ENCODE data around the gene AP2M1.
"Not testable (repeated sequence)": the region's sequence is repeated elsewhere in the genome, so short reads cannot be mapped to it uniquely, and the experiment has no call there.

AP2M1 gene

GRCh38 chr3:184142199-184142598 lies 32.5 kb upstream of the AP2M1 start:
- Histone ChIP-seq H3K36me3 (ENCODE audit: control insufficient read depth, insufficient read depth, low read length) (peaks cover 23% of the 10 kb centered on the region), H3K4me1 (ENCODE audit: control insufficient read depth, insufficient read depth, low read length) (no peaks in the 10 kb centered on the region), H3K27me3 (ENCODE audit: control insufficient read depth, insufficient read depth, low read length, poor library complexity, severe bottlenecking) (no peaks in the 10 kb centered on the region), H3K4me3 (ENCODE audit: insufficient read depth, low read depth, low read length) (no peak overlapping the region), H3K27ac (ENCODE audit: insufficient read depth, low read depth, low read length, poor library complexity, severe bottlenecking) (no peak overlapping the region), H3K9me3 (ENCODE audit: control insufficient read depth, low read length) (no peaks in the 10 kb centered on the region)
- 96 to 97% methylated on average over 7 of the region's 7 CpGs for WGBS, 2 experiments

- no peak overlapping the region for H3K4me3 ChIP-seq (ENCODE audit: insufficient read depth, low read depth, low read length)
- no peaks in the 10 kb centered on the region for H3K27me3 ChIP-seq (ENCODE audit: control insufficient read depth, insufficient read depth, low read length, poor library complexity, severe bottlenecking)
- H3K36me3 ChIP-seq (ENCODE audit: control insufficient read depth, insufficient read depth, low read length) = peaks cover 23% of the 10 kb centered on the region
- H3K27ac ChIP-seq (ENCODE audit: insufficient read depth, low read depth, low read length, poor library complexity, severe bottlenecking) = no peak overlapping the region
- WGBS, 2 experiments = 91 to 94% methylated on average over 3 of the region's 3 CpGs
- no peaks in the 10 kb centered on the region for H3K4me1 ChIP-seq (ENCODE audit: control insufficient read depth, insufficient read depth, low read length)
- no peaks in the 10 kb centered on the region for H3K9me3 ChIP-seq (ENCODE audit: control insufficient read depth, low read length)
These were observed 31.3 kb upstream of the AP2M1 start for GRCh38 chr3:184143327-184143726.

DNA sequence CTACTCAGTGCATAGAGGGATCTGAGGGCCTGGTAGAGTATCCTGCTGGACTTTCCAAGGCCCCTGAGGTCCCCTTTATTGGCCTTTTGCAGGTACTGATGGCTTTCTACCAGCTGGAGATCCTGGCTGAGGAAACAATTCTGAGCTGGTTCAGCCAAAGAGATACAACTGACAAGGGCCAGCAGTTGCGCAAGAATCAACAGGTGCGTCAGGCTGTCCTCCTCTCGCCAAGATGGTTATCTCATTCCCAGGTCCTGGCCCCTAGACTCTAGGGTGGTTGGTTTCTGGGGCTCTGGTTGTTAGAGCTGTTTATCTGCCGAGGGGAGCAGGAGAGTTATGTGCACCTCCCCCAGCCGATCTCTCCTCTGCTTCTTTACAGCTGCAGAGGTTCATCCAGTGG lies 30.1 kb upstream of the AP2M1 start:
- H3K36me3 ChIP-seq (ENCODE audit: control insufficient read depth, insufficient read depth, low read length) = peaks cover 23% of the 10 kb centered on the region
- H3K4me3 ChIP-seq (ENCODE audit: insufficient read depth, low read depth, low read length) = no peak overlapping the region
- H3K27me3 ChIP-seq (ENCODE audit: control insufficient read depth, insufficient read depth, low read length, poor library complexity, severe bottlenecking) = no peaks in the 10 kb centered on the region
- 94 to 95% methylated on average over 5 of the region's 5 CpGs for WGBS, 2 experiments
- no peak overlapping the region for H3K27ac ChIP-seq (ENCODE audit: insufficient read depth, low read depth, low read length, poor library complexity, severe bottlenecking)
- H3K9me3 ChIP-seq (ENCODE audit: control insufficient read depth, low read length) = no peaks in the 10 kb centered on the region
- no peaks in the 10 kb centered on the region for H3K4me1 ChIP-seq (ENCODE audit: control insufficient read depth, insufficient read depth, low read length)

DNA sequence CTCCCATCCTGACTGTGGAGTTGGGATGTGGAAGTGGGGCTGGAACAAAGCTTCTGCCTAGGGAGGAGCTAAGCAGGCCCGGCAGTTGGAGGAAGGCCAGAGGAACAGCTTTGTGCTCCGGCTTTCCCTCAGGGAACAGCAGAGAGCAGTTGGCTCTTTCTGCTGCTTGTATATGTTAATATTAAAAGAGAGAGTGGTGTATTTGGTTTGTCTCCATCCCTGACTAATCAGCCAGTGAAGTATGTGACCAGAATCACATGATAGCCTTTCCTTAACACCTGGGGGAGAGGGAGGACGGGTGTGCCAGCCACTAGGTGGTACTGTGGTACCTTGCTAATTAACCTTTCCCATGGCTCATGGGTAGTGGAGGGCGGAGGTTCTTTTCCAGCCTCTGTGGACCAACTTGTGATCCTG lies 29.5 kb upstream of the AP2M1 start:
- WGBS, 2 experiments = 82 to 86% methylated on average over 4 of the region's 4 CpGs
- Histone ChIP-seq H3K4me1 (ENCODE audit: control insufficient read depth, insufficient read depth, low read length) (no peaks in the 10 kb centered on the region), H3K9me3 (ENCODE audit: control insufficient read depth, low read length) (no peaks in the 10 kb centered on the region), H3K27ac (ENCODE audit: insufficient read depth, low read depth, low read length, poor library complexity, severe bottlenecking) (no peak overlapping the region), H3K27me3 (ENCODE audit: control insufficient read depth, insufficient read depth, low read length, poor library complexity, severe bottlenecking) (no peaks in the 10 kb centered on the region), H3K36me3 (ENCODE audit: control insufficient read depth, insufficient read depth, low read length) (peaks cover 23% of the 10 kb centered on the region), H3K4me3 (ENCODE audit: insufficient read depth, low read depth, low read length) (no peak overlapping the region)

GRCh38 chr3:184145751-184146270 lies 28.8 kb upstream of the AP2M1 start:
- Histone ChIP-seq H3K9me3 (ENCODE audit: control insufficient read depth, low read length) (no peaks in the 10 kb centered on the region), H3K36me3 (ENCODE audit: control insufficient read depth, insufficient read depth, low read length) (peaks cover 23% of the 10 kb centered on the region), H3K4me1 (ENCODE audit: control insufficient read depth, insufficient read depth, low read length) (no peaks in the 10 kb centered on the region), H3K27me3 (ENCODE audit: control insufficient read depth, insufficient read depth, low read length, poor library complexity, severe bottlenecking) (no peaks in the 10 kb centered on the region), H3K27ac (ENCODE audit: insufficient read depth, low read depth, low read length, poor library complexity, severe bottlenecking) (no peak overlapping the region), H3K4me3 (ENCODE audit: insufficient read depth, low read depth, low read length) (no peak overlapping the region)
- WGBS, 2 experiments = 91 to 93% methylated on average over 8 of the region's 8 CpGs

GRCh38 chr3:184148076-184148475 lies 26.6 kb upstream of the AP2M1 start:
- H3K27me3 ChIP-seq (ENCODE audit: control insufficient read depth, insufficient read depth, low read length, poor library complexity, severe bottlenecking) = no peaks in the 10 kb centered on the region
- H3K4me1 ChIP-seq (ENCODE audit: control insufficient read depth, insufficient read depth, low read length) = no peaks in the 10 kb centered on the region
- WGBS, 2 experiments = 95 to 98% methylated on average over 3 of the region's 3 CpGs
- H3K9me3 ChIP-seq (ENCODE audit: control insufficient read depth, low read length) = no peaks in the 10 kb centered on the region
- H3K4me3 ChIP-seq (ENCODE audit: insufficient read depth, low read depth, low read length) = no peak overlapping the region
- peaks cover 22% of the 10 kb centered on the region for H3K36me3 ChIP-seq (ENCODE audit: control insufficient read depth, insufficient read depth, low read length)
- no peak overlapping the region for H3K27ac ChIP-seq (ENCODE audit: insufficient read depth, low read depth, low read length, poor library complexity, severe bottlenecking)

GRCh38 chr3:184149123-184149522 lies 25.5 kb upstream of the AP2M1 start:
- WGBS, 2 experiments = 90 to 93% methylated on average over 6 of the region's 6 CpGs

DNA sequence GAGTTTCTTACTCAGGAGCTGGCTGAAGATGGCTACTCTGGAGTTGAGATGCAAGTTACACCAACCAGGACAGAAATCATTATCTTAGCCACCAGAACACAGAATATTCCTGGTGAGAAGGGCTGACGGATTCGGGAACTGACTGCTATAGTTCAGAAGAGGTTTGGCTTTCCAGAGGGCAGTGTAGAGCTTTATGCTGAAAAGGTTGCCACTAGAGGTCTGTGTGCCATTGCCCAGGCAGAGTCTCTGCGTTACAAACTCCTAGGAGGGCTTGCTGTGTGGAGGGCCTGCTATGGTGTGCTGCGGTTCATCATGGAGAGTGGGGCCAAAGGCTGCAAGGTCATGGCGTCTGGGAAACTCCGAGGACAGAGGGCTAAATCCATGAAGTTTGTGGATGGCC lies 24.9 kb upstream of the AP2M1 start:
- not testable (repeated sequence) for H3K9me3 ChIP-seq (ENCODE audit: control insufficient read depth, low read length); H3K27me3 ChIP-seq (ENCODE audit: control insufficient read depth, insufficient read depth, low read length, poor library complexity, severe bottlenecking); H3K36me3 ChIP-seq (ENCODE audit: control insufficient read depth, insufficient read depth, low read length); H3K27ac ChIP-seq (ENCODE audit: insufficient read depth, low read depth, low read length, poor library complexity, severe bottlenecking); H3K4me1 ChIP-seq (ENCODE audit: control insufficient read depth, insufficient read depth, low read length); H3K4me3 ChIP-seq (ENCODE audit: insufficient read depth, low read depth, low read length)
- WGBS, 2 experiments = 76 to 78% methylated on average over 6 of the region's 6 CpGs

More at GRCh38 chr3:184149123-184149522, 25.5 kb upstream of the AP2M1 start:
- no peaks in the 10 kb centered on the region for H3K27me3 ChIP-seq (ENCODE audit: control insufficient read depth, insufficient read depth, low read length, poor library complexity, severe bottlenecking)
- H3K36me3 ChIP-seq (ENCODE audit: control insufficient read depth, insufficient read depth, low read length) = peaks cover 12% of the 10 kb centered on the region
- no peaks in the 10 kb centered on the region for H3K4me1 ChIP-seq (ENCODE audit: control insufficient read depth, insufficient read depth, low read length)
- H3K4me3 ChIP-seq (ENCODE audit: insufficient read depth, low read depth, low read length) = no peak overlapping the region
- no peak overlapping the region for H3K27ac ChIP-seq (ENCODE audit: insufficient read depth, low read depth, low read length, poor library complexity, severe bottlenecking)
- no peaks in the 10 kb centered on the region for H3K9me3 ChIP-seq (ENCODE audit: control insufficient read depth, low read length)

GRCh38 chr3:184154885-184155643 lies 19.6 kb upstream of the AP2M1 start, which contains the start of gene DVL3:
Gene DVL3 (plus strand): TSS chr3:184155377. CDS start chr3:184155636, 259 bp downstream.
- Histone ChIP-seq H3K4me3 (ENCODE audit: insufficient read depth, low read depth, low read length) (peak within 1 kb of the TSS; percentile 89), H3K27ac (ENCODE audit: insufficient read depth, low read depth, low read length, poor library complexity, severe bottlenecking) (peak within 1 kb of the TSS; percentile 90), H3K9me3 (ENCODE audit: control insufficient read depth, low read length) (no peaks in the 10 kb centered on the region), H3K4me1 (ENCODE audit: control insufficient read depth, insufficient read depth, low read length) (peaks cover 20% of the 10 kb centered on the region), H3K36me3 (ENCODE audit: control insufficient read depth, insufficient read depth, low read length) (no peaks in the 10 kb centered on the region), H3K27me3 (ENCODE audit: control insufficient read depth, insufficient read depth, low read length, poor library complexity, severe bottlenecking) (no peaks in the 10 kb centered on the region)
- 1% methylated on average over 84 of the region's 84 CpGs for WGBS, 2 experiments

DNA sequence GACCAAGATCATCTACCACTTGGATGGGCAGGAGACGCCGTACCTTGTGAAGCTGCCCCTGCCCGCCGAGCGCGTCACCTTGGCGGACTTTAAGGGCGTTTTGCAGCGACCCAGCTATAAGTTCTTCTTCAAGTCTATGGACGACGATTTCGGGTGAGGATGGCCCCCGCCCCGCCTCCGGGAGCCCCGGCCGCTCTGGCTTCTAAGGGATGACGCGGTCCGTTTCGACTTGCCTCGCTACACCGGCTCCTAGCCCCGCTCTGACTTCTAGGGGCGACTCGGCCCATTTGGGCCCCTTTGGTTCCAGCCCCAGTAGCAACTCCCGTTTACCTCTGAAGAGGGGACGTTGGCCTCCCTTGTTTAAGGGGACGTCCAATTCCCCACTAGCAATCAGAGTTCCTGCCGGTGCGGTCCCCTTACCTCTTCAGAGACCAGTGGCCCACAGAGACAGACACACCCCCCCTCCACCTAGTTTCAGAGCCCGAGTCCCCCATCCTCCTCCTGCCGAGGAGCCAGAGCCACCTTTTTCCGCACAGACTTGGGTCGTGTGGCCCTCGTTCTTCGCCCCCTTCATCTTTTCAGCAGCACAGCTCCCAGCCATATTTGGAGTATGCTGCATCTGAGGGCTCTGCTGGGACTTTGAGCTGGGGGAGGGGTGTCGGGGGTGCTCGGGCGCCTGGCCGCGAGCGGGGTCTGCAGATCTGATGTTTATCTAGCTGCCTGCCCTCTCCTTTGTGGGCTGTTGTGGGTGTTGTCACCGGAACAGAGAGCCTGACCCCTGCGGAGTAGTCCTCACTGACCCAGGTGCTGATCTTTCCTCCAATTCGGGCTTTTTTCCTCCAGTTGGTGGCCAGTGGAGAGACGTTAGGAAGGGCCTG lies 18.8 kb upstream of the AP2M1 start:
- H3K36me3 ChIP-seq (ENCODE audit: control insufficient read depth, insufficient read depth, low read length) = no peaks in the 10 kb centered on the region
- no peaks in the 10 kb centered on the region for H3K27me3 ChIP-seq (ENCODE audit: control insufficient read depth, insufficient read depth, low read length, poor library complexity, severe bottlenecking)
- WGBS, 2 experiments = 0% methylated on average over 47 of the region's 47 CpGs

More for the DNA sequence above, 18.8 kb upstream of the AP2M1 start:
- H3K4me3 ChIP-seq (ENCODE audit: insufficient read depth, low read depth, low read length) = peak overlapping the region; percentile 89
- H3K27ac ChIP-seq (ENCODE audit: insufficient read depth, low read depth, low read length, poor library complexity, severe bottlenecking) = peak overlapping the region; percentile 78
- H3K9me3 ChIP-seq (ENCODE audit: control insufficient read depth, low read length) = no peaks in the 10 kb centered on the region
- H3K4me1 ChIP-seq (ENCODE audit: control insufficient read depth, insufficient read depth, low read length) = peaks cover 20% of the 10 kb centered on the region

All from ectodermal cell (in vitro differentiated cells).